AG04449 (cell line): Measurements from ENCODE around the gene CFAP20DC.
"Not testable (repeated sequence)": the region's sequence is repeated elsewhere in the genome, so short reads cannot be mapped to it uniquely, and the experiment has no call there.

Source experiments
- CTCF ChIA-PET: fragments of 350-600 bp; formaldehyde crosslinking; extraction: SDS; loops from one replicate; lab custom pipeline; 2021; ENCODE audit warnings: antibody characterized with exemption; lab: Yijun Ruan, JAX
- POLR2A ChIA-PET: fragments of 400-600, 350-600 bp; formaldehyde crosslinking; extraction: SDS; loops from one replicate; lab custom pipeline; 2020; ENCODE audit warnings: antibody characterized with exemption, inconsistent platforms; lab: Yijun Ruan, JAX
- DNase-seq: peaks from one replicate; pipeline ENCODE4 v3.0.0-alpha.2; 2010; ENCODE audit warnings: low read depth, low spot score
- H3K4me3 ChIP-seq: 2 replicates; pipeline ENCODE4 v1.5.1; 2011; ENCODE audit warnings: low read depth, mild to moderate bottlenecking, control low read depth, low read length
- CTCF ChIP-seq: IDR thresholded peaks from one replicate; pipeline ENCODE4 v1.5.1; 2011; ENCODE audit warnings: mild to moderate bottlenecking, moderate library complexity, low read length, control low read depth, inconsistent platforms; ENCODE audit not compliant: insufficient read depth; ENCODE audit errors: missing control alignments

Gene CFAP20DC

GRCh38 chr3:58989955-58990354 is 59.9 kb downstream of the CFAP20DC start:
- ChIA-PET POLR2A (interaction anchor here (0.8 kb wide), 1 partner anchor 9 kb away, joined by 3 read pairs; no protein-coding TSS in a partner anchor), CTCF (interaction anchor here (1.0 kb wide), 1 partner anchor 422 kb away, joined by 3 read pairs; no protein-coding TSS in a partner anchor)
- no peak for DNase-seq
- H3K4me3 ChIP-seq: no peak overlapping the region
- TF ChIP-seq CTCF: no peak

DNA sequence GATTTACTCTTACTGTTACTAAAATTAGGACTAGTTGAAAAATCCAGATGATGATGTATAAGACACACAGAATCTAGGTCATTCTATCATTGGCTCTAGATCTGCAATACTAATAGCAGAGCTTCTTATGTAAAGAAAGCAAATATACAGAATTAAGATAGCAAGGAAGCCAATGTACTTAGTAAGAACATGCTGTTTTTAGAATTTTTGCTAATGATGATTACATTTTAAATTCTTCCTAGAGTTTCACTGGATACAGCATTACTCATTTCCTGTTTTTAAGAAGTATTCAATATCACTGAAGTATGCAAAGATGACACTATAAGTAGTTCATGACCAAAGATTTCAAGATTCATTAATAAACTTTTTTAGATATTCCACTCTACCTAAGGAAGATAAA is 60.7 kb downstream of the CFAP20DC start:
- ChIA-PET CTCF (interaction anchor here (1.0 kb wide), 1 partner anchor 9 kb away, joined by 3 read pairs; no protein-coding TSS in a partner anchor), POLR2A (interaction anchor here (0.8 kb wide), 1 partner anchor 10 kb away, joined by 3 read pairs; no protein-coding TSS in a partner anchor)
- peak; percentile 70 for DNase-seq
- TF ChIP-seq CTCF: no peak
- H3K4me3 ChIP-seq: no peak overlapping the region

DNA sequence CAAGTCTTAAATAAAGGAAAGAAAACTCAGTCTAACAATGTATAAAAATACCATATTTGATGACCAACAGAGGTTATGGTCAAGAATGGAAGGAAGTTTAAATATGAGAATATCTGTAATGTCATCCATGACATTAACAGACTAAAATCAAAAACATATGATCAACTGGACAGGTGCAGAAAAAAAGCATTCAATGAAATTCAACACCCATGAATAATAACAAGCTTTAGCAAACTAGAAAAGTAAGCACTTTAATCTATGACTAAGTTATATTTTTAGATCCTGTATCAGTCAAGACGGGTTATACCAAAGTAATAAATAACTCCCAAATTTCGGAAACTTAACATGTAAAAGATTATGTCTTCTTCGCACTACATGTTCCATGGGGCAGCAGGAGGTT is 61.8 kb downstream of the CFAP20DC start:
- ChIA-PET POLR2A (no interaction called here), CTCF (interaction anchor here (1.0 to 2.2 kb wide), 3 partner anchors 10 to 357 kb away, joined by 3 to 8 read pairs (median 6); no protein-coding TSS in a partner anchor)
- no peak overlapping the region for H3K4me3 ChIP-seq
- DNase-seq: no peak
- TF ChIP-seq CTCF: no peak

DNA sequence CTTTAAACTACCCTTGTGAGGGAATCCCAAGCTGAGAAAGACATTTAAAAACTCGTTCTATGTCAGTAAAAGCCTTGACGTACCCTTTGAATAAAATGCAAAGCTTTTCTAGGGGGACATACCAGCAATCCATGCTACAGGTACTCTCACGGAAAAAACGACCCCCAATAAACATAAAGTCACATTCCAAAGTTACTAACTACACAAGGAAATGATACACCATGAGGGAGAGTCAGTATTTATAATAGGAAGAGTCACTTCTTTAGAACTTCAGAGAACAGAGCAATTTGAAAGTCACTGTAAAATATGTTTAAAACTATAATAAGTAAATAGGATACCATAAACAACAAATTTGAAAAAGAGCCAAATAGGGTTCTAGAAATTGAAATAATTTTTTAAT is 63.2 kb downstream of the CFAP20DC start:
- no peak for TF ChIP-seq CTCF
- POLR2A ChIA-PET: no interaction called here
- no peak overlapping the region for H3K4me3 ChIP-seq
- CTCF ChIA-PET: interaction anchor here (0.9 to 2.2 kb wide), 9 partner anchors 8 to 871 kb away, joined by 3 to 9 read pairs (median 4); no protein-coding TSS in a partner anchor
- no peak for DNase-seq

DNA sequence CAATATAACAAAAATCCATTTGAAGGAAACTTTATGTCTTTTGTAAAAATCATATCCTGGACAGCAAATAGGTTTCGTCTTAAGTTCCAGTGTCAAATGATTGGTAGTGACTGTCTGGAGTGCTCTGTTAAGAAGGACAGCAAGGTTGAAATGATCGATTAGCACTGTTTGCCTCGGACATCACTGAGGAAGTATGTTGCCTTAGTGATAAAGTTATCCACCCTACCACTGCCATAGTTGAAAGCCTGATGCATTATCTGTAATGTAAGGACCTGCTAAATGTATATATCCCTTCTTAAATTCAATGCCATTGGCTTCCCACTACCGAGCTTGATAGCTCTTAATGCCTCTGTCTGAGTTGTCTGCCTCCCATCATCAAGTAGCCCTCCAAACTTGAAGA is 70.0 kb downstream of the CFAP20DC start:
- ChIA-PET CTCF (interaction anchor here (0.7 kb wide), 1 partner anchor 897 kb away, joined by 3 read pairs; no protein-coding TSS in a partner anchor), POLR2A (no interaction called here)
- DNase-seq: no peak
- H3K4me3 ChIP-seq: no peak overlapping the region
- no peak for TF ChIP-seq CTCF

DNA sequence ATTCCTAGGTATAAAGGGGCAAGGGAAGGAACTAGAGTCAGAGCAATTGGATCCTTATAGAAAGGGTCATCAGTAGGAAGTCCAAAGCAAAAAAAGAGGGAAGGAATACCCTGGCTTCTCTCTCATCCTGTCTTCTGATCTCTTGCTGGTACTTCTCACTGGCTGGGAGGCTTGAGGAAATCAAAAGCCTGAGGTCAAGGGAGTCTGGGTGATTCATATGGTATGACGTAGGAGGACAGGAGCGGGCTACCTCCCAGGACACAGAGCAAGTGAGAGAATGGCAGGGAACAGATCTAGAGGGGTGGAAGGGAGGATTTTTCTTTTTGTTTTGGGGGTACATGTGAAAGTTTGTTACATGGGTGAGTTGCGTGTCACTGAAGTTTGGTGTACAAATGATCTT is 76.0 kb downstream of the CFAP20DC start:
- CTCF ChIA-PET: no interaction called here

GRCh38 chr3:58967866-58968265 is 82.0 kb downstream of the CFAP20DC start:
- DNase-seq, CTCF ChIA-PET, H3K4me3 ChIP-seq, POLR2A ChIA-PET: not testable (repeated sequence)

More for the DNA sequence above, 76.0 kb downstream of the CFAP20DC start:
- TF ChIP-seq CTCF: no peak
- no peak for DNase-seq
- POLR2A ChIA-PET: no interaction called here
- no peak overlapping the region for H3K4me3 ChIP-seq
